T-cell (primary cell): Measurements from ENCODE around the gene DUSP10. TPM values are rescaled to one million over a fixed set of nuclear protein-coding genes. Genes with fewer than 3 reads are reported as not detected.
A peak's percentile ranks its signal among the peaks of the same experiment; 100 is the strongest.

ENCODE experiments used
- ATAC-seq, 4 experiments: fragments of 200-7000 bp in 3 of 4; fragments of 150-1000 bp in 1 of 4; cut with Tn5 transposase; replicated peaks in 1 of 4; 1 replicate in 3 of 4; 2 replicates in 1 of 4; pipeline ENCODE4 v1.10.0; 2021; ENCODE audit warnings: moderate library complexity in 3 of 4, mild to moderate bottlenecking in 2 of 4, moderate number of reproducible peaks in 1 of 4
- CTCF ChIA-PET, 2 donors: fragments of 300-600 bp; sonication (Branson Sonifier 250); formaldehyde crosslinking; loops; one replicate each; lab custom pipeline; 2022; ENCODE audit warnings: antibody characterized with exemption in 2 of 2; lab: Charles Lee
- POLR2A ChIA-PET, 2 donors: fragments of 300-600 bp; sonication (Branson Sonifier 250); formaldehyde crosslinking; loops; one replicate each; lab custom pipeline; 2022; ENCODE audit warnings: antibody characterized with exemption in 2 of 2; lab: Charles Lee
- DNase-seq, 35 experiments: peaks; one replicate each; pipeline versions ENCODE4 v3.0.0 to v3.0.0-alpha.2; 2013 to 2023
- H3K27ac ChIP-seq: one replicate; pipeline ENCODE4 v1.5.1; 2013; ENCODE audit warnings: low read length
- H3K27me3 ChIP-seq, 2 experiments: replicated peaks in 1 of 2; 1 replicate in 1 of 2; 2 replicates in 1 of 2; pipeline versions ENCODE4 v1.6.1 to v1.7.0; 2013; ENCODE audit warnings: low read length in 1 of 2, mixed read lengths in 1 of 2; ENCODE audit not compliant: control insufficient read depth in 2 of 2, insufficient read depth in 2 of 2; ENCODE audit errors: extremely low read depth in 1 of 2
- H3K36me3 ChIP-seq, 2 donors: 1 replicate in 1 of 2; 2 replicates in 1 of 2; pipeline versions ENCODE4 v1.6.1 to v1.7.0; 2013; ENCODE audit warnings: low read length in 1 of 2; ENCODE audit not compliant: control insufficient read depth in 2 of 2, insufficient read depth in 1 of 2; ENCODE audit errors: extremely low read depth in 1 of 2
- H3K4me1 ChIP-seq, 2 experiments: 1 replicate in 1 of 2; 2 replicates in 1 of 2; pipeline versions ENCODE4 v1.6.1 to v1.7.0; 2013; ENCODE audit warnings: low read length in 2 of 2, mixed read lengths in 1 of 2; ENCODE audit not compliant: insufficient read depth in 2 of 2, control insufficient read depth in 1 of 2; ENCODE audit errors: extremely low read depth in 1 of 2
- H3K4me3 ChIP-seq, 2 donors: 1 replicate in 1 of 2; 2 replicates in 1 of 2; pipeline versions ENCODE4 v1.5.1 to v1.7.0; 2013; ENCODE audit warnings: mild to moderate bottlenecking in 2 of 2, low read length in 1 of 2, moderate library complexity in 1 of 2; ENCODE audit not compliant: control insufficient read depth in 1 of 2; ENCODE audit errors: extremely low read depth in 1 of 2
- H3K9me3 ChIP-seq: 2 replicates; pipeline ENCODE4 v1.7.0; 2013
- H3K27ac Mint-ChIP-seq, 2 donors: one replicate each; pipeline ENCODE4 v1.8.0; 2020 to 2021; ENCODE audit warnings: mild to moderate bottlenecking in 2 of 2, mixed read lengths in 2 of 2
- H3K27me3 Mint-ChIP-seq, 2 donors: one replicate each; pipeline ENCODE4 v1.8.0; 2021 to 2022; ENCODE audit warnings: mixed read lengths in 2 of 2
- H3K36me3 Mint-ChIP-seq: one replicate; pipeline ENCODE4 v1.8.0; 2021; ENCODE audit warnings: mixed read lengths
- H3K4me1 Mint-ChIP-seq, 3 donors: one replicate each; pipeline ENCODE4 v1.8.0; 2020 to 2022; ENCODE audit warnings: mixed read lengths in 3 of 3, mild to moderate bottlenecking in 1 of 3
- H3K4me3 Mint-ChIP-seq, 3 donors: one replicate each; pipeline ENCODE4 v1.8.0; 2020 to 2022; ENCODE audit warnings: mild to moderate bottlenecking in 3 of 3, mixed read lengths in 3 of 3, moderate library complexity in 3 of 3
- H3K9me3 Mint-ChIP-seq, 3 donors: one replicate each; pipeline ENCODE4 v1.8.0; 2020 to 2022; ENCODE audit warnings: mixed read lengths in 3 of 3
- WGBS: methylation state at CpG from one replicate; pipeline ENCODE4 v1.1.5; 2013; ENCODE audit warnings: missing lambda C conversion rate; ENCODE audit not compliant: insufficient coverage; 5-methylcytosine and 5-hydroxymethylcytosine counted together
- total RNA-seq, 35 experiments: library from RNA in 6 of 35; stranded (reverse) in 6 of 35; fragments of 120-200 nt in 1 of 35; gene quantifications; one replicate each; pipeline versions ENCODE4 v1.2.1 to v1.2.4 and lab custom pipeline; 2013 to 2026

DUSP10 gene
- total RNA-seq, 5 donors from 2014 or later (not counting 1 experiment from before 2014, with no cell fraction given), result 5.2 to 64.2 (median 6.0) TPM

GRCh38 chr1:221724931-221725605 is 16.8 kb downstream of the DUSP10 start:
- Histone ChIP-seq H3K36me3 (peaks cover 0 to 3% of the 10 kb centered on the region in 2 donors), H3K4me1 (peaks cover 21 to 33% of the 10 kb centered on the region in 2 experiments), H3K27ac (no peak overlapping the region), H3K9me3 (no peaks in the 10 kb centered on the region), H3K4me3 (no peak overlapping the region), H3K27me3 (no peaks in the 10 kb centered on the region)
- Mint-ChIP-seq H3K36me3 (peaks cover 35% of the 10 kb centered on the region), H3K4me1 (peaks cover 47 to 63% (median 62%) of the 10 kb centered on the region in 3 donors), H3K27me3 (no peaks in the 10 kb centered on the region), H3K4me3 (no peak overlapping the region), H3K27ac (peak overlapping the region; percentile 55 to 59), H3K9me3 (peaks cover 0 to 9% (median 6%) of the 10 kb centered on the region in 3 donors)
- ATAC-seq, result no peak
- no peak for DNase-seq
- ChIA-PET CTCF (interaction anchor here (0.5 to 1.6 kb wide), 3 partner anchors 13 to 273 kb away, joined by 3 to 5 read pairs (median 3); no protein-coding TSS in a partner anchor), POLR2A (interaction anchor here (0.6 to 1.5 kb wide), 6 partner anchors 13 to 920 kb away, joined by 3 to 5 read pairs (median 4); no protein-coding TSS in a partner anchor)
- no CpG with 5 or more reads among the region's 4 CpGs for WGBS

GRCh38 chr1:221723848-221724236 is 18.0 kb downstream of the DUSP10 start:
- Histone ChIP-seq H3K27ac (no peak overlapping the region), H3K36me3 (peaks cover 0 to 3% of the 10 kb centered on the region in 2 donors), H3K9me3 (no peaks in the 10 kb centered on the region), H3K27me3 (no peaks in the 10 kb centered on the region), H3K4me3 (no peak overlapping the region), H3K4me1 (peaks cover 17 to 32% of the 10 kb centered on the region in 2 experiments)
- Mint-ChIP-seq H3K4me3 (no peak overlapping the region), H3K9me3 (peaks cover 0 to 9% (median 6%) of the 10 kb centered on the region in 3 donors), H3K27me3 (no peaks in the 10 kb centered on the region), H3K36me3 (peaks cover 35% of the 10 kb centered on the region), H3K27ac (no peak overlapping the region), H3K4me1 (peaks cover 41 to 60% (median 55%) of the 10 kb centered on the region in 3 donors)
- POLR2A ChIA-PET, result interaction anchor here in 1 of 2 donors (1.0 to 1.7 kb wide), 2 partner anchors 12 to 14 kb away, joined by 3 read pairs; no protein-coding TSS in a partner anchor
- DNase-seq (no peak), ATAC-seq (no peak)
- CTCF ChIA-PET, result no interaction called here
- 100% methylated on average over 1 of the region's 3 CpGs for WGBS

GRCh38 chr1:221723018-221723847 is 18.7 kb downstream of the DUSP10 start:
- ChIA-PET POLR2A (interaction anchor here in 1 of 2 donors (1.0 to 1.7 kb wide), 2 partner anchors 12 to 13 kb away, joined by 3 read pairs; no protein-coding TSS in a partner anchor), CTCF (interaction anchor here (0.6 to 1.4 kb wide), 3 partner anchors 15 to 20 kb away, joined by 3 to 4 read pairs (median 3); no protein-coding TSS in a partner anchor)
- peaks cover 35 to 56% (median 54%) of the 10 kb centered on the region in 3 donors for H3K4me1 Mint-ChIP-seq
- H3K27me3 Mint-ChIP-seq, result no peaks in the 10 kb centered on the region
- Histone ChIP-seq H3K4me1 (peaks cover 16 to 26% of the 10 kb centered on the region in 2 experiments), H3K9me3 (no peaks in the 10 kb centered on the region), H3K27ac (no peak overlapping the region), H3K27me3 (no peaks in the 10 kb centered on the region), H3K36me3 (peaks cover 0 to 3% of the 10 kb centered on the region in 2 donors), H3K4me3 (no peak overlapping the region)
- H3K36me3 Mint-ChIP-seq, result peaks cover 39% of the 10 kb centered on the region
- H3K4me3 Mint-ChIP-seq, result no peak overlapping the region
- ATAC-seq (no peak), DNase-seq (no peak)
- WGBS, result 100% methylated on average over 1 of the region's 1 CpG
- H3K27ac Mint-ChIP-seq, result no peak overlapping the region
- peaks cover 0 to 9% (median 6%) of the 10 kb centered on the region in 3 donors for H3K9me3 Mint-ChIP-seq

GRCh38 chr1:221722254-221723017 is 19.5 kb downstream of the DUSP10 start:
- peak overlapping the region; percentile 16 to 30 for H3K27ac Mint-ChIP-seq

GRCh38 chr1:221720545-221720944 is 21.3 kb downstream of the DUSP10 start:
- ChIA-PET CTCF (interaction anchor here in 1 of 2 donors (1.9 kb wide), 1 partner anchor 22 kb away, joined by 5 read pairs; the partner anchor contains the start of gene DUSP10), POLR2A (interaction anchor here in 1 of 2 donors (0.6 to 1.6 kb wide), 4 partner anchors 11 to 141 kb away, joined by 3 to 9 read pairs (median 6); partner anchors contain the start of gene DUSP10)
- Histone ChIP-seq H3K4me1 (peaks cover 2 to 6% of the 10 kb centered on the region in 2 experiments), H3K9me3 (no peaks in the 10 kb centered on the region), H3K27ac (no peak overlapping the region), H3K36me3 (peaks cover 0 to 3% of the 10 kb centered on the region in 2 donors), H3K4me3 (no peak overlapping the region), H3K27me3 (no peaks in the 10 kb centered on the region)
- Mint-ChIP-seq H3K36me3 (peaks cover 40% of the 10 kb centered on the region), H3K27ac (no peak overlapping the region), H3K4me1 (peaks cover 25 to 51% (median 49%) of the 10 kb centered on the region in 3 donors), H3K27me3 (no peaks in the 10 kb centered on the region), H3K4me3 (no peak overlapping the region), H3K9me3 (peaks cover 0 to 9% (median 6%) of the 10 kb centered on the region in 3 donors)
- no peak for ATAC-seq
- no CpG with 5 or more reads among the region's 2 CpGs for WGBS
- no peak for DNase-seq

More at GRCh38 chr1:221722254-221723017, 19.5 kb downstream of the DUSP10 start:
- no peak overlapping the region for H3K27ac ChIP-seq
- CTCF ChIA-PET, result interaction anchor here (0.5 to 1.4 kb wide), 4 partner anchors 14 to 64 kb away, joined by 3 to 4 read pairs (median 3); no protein-coding TSS in a partner anchor
- H3K27me3 ChIP-seq, result no peaks in the 10 kb centered on the region
- Mint-ChIP-seq H3K27me3 (no peaks in the 10 kb centered on the region), H3K9me3 (peaks cover 0 to 9% (median 6%) of the 10 kb centered on the region in 3 donors), H3K4me3 (no peak overlapping the region), H3K36me3 (peaks cover 35% of the 10 kb centered on the region), H3K4me1 (peaks cover 27 to 52% (median 50%) of the 10 kb centered on the region in 3 donors)
- WGBS, result 83% methylated on average over 1 of the region's 3 CpGs
- no peak for DNase-seq
- no peak overlapping the region for H3K4me3 ChIP-seq
- POLR2A ChIA-PET, result interaction anchor here in 1 of 2 donors (1.7 kb wide), 1 partner anchor 12 kb away, joined by 3 read pairs; no protein-coding TSS in a partner anchor
- peaks cover 0 to 3% of the 10 kb centered on the region in 2 donors for H3K36me3 ChIP-seq
- ATAC-seq, result no peak
- no peaks in the 10 kb centered on the region for H3K9me3 ChIP-seq
- peaks cover 9 to 18% of the 10 kb centered on the region in 2 experiments for H3K4me1 ChIP-seq
